Cerebellar nuclear complex (tissue), 1 donor: Measurements from ENCODE around the gene LMAN2.
"Not testable (repeated sequence)": the region's sequence is repeated elsewhere in the genome, so short reads cannot be mapped to it uniquely, and the experiment has no call there.

Experiments used
- DNase-seq, 2 experiments: peaks; one replicate each; lab custom pipeline; 2025; lab: John Stamatoyannopoulos, UW

The LMAN2 gene

DNA sequence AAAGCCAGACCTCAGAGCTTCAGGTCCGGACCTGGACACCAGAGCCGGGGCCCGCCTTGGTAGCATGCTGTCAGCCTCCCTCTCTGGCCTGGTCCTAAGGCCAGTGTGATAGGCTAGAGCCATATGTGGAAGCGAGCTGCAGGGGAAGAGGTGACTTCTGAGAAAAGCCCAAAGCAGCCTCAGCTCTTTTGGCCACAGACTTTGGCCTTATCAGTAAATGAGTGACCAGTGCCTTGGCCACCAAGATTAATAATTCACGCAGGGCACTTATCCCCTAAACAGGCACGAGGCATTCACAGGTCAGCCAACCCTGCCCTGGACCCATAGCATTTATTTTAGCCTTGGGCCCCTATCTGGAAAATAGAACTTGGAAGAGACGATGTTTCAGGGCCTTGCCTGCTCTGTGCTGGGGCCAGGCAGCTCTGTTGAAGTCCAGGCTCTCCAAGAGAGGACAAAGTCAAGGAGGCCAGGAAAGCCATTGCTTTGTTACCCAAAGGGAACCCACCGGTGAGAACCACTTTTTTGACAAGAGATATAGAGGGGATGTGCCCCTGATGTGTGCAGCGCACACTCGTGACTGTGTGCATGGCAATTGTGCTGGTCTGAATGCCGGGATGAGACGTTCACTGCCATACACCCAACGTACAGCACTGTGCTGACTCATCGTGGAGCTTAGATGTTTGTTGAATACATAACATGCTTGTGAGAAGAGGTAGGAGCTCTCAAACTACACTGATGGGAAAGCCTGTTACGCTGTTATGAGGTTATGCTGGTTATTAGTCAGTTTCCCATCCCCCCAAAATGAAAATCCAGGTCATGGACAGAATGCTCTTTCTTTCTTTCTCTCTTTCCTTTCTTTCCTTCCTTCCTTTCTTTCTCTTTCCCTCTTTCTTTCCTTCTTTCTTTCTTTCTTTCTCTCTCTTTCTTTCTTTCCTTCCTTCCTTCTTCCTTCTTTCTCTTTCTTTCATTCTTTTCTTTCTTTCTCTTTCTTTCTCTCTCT is 27.7 kb upstream of the LMAN2 start:
- no peak for DNase-seq

- DNase-seq = no peak
Observed at GRCh38 chr5:177377851-177378776, 26.6 kb upstream of the LMAN2 start.

GRCh38 chr5:177376107-177376506 is 24.6 kb upstream of the LMAN2 start:
- no peak for DNase-seq

DNA sequence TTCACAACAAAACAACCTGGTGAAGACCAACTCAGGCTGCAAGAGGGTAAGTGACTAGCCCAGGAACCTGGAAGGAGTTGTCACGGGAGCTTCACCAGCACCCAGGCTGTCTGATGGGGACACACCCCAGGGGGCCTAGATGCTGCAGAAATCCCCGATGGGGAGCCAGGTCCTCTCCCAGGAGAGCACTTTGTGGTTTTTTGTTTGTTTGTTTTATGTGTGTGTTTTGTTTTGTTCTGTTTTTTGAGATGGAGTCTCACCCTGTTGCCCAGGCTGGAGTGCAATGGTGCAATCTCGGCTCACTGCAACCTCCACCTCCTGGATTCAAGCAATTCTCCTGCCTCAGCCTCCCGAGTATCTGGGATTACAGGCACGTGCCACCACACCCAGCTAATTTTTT is 24.0 kb upstream of the LMAN2 start:
- not testable (repeated sequence) for DNase-seq

DNA sequence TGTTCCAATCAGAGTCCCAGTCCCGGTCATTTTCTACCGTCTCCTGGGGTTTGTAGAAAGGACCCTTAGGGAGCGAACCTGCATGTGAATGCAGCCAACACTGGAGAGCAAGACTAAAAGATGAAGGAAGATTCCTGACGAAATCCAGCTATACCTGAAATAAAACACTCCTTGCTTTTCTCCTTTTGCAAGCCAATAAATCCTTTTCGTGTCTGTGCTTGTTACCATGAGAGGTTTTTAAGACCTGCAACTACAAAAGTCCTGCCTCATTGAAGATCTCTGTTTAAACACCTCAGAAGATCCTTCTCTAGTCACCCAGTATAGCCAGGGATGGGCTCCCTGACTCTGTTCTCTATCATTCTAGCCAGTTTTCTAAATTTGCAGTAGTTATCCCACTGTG is 22.7 kb upstream of the LMAN2 start:
- DNase-seq = no peak

DNA sequence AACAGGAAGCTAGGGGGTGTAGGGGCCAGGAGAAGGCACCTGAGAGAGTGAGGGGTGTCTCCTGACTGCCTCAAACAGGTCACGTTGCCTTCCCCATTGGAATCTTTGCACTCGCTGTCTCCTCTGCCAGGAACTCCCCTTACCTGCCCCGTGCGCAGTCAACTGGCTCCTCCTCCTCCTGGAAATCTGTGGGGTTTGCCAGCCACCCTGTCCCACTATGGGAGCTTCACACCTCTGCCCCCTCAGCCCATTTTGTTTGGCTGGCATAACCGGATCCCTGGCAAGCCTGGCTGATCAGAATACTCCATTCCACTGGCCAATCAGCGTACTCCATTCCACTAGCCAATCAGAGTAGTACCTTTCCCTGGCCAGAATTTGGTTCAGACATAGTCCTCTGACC is 22.3 kb upstream of the LMAN2 start:
- DNase-seq = no peak

- no peak for DNase-seq
Observed at GRCh38 chr5:177372910-177373309, 21.4 kb upstream of the LMAN2 start.

- no peak for DNase-seq
Observed at GRCh38 chr5:177372034-177372896, 20.8 kb upstream of the LMAN2 start.

DNA sequence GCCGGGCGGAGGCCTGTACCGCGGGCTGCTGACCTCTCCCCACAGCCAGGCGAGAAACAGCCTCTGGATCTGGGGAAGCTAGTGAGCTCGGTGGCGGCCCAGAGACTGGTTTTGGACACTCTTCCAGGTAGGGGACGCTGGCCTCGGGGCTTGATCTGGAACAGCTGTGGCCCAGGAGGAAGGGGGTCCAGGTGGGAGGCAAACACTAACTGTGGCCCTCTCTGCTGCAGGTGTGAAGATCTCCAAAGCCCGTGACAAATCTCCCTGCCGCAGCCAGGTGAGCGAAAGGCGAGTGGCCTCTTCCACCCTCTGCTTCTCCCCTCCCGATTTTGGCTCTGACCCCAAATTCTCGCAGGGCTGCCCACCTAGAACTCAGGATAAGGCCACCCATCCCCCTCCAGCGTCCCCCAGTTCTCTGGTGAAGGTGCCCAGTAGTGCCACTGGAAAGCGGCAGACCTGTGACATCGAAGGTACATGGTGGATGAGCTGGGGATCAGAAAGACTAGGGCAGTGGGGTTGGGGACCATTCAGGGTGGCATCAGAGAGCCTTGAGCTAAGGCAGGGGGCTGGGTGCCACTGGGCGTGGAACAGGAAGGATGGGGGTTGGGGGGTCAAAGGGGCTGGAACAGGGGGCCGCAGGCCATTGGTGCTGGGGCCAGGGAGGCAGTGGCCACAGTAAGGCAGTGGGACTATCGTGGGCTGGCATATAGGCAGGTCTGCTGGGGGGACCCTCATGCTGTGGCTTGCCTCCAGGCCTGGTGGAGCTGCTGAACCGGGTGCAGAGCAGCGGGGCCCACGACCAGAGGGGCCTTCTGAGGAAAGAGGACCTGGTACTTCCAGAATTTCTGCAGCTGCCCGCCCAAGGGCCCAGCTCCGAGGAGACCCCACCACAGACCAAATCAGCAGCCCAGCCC is 19.9 kb upstream of the LMAN2 start:
- DNase-seq = no peak

- no peak for DNase-seq
Observed at GRCh38 chr5:177370488-177371119, 19.1 kb upstream of the LMAN2 start.

- DNase-seq = no peak
Observed at GRCh38 chr5:177369645-177370440, 18.4 kb upstream of the LMAN2 start.

DNA sequence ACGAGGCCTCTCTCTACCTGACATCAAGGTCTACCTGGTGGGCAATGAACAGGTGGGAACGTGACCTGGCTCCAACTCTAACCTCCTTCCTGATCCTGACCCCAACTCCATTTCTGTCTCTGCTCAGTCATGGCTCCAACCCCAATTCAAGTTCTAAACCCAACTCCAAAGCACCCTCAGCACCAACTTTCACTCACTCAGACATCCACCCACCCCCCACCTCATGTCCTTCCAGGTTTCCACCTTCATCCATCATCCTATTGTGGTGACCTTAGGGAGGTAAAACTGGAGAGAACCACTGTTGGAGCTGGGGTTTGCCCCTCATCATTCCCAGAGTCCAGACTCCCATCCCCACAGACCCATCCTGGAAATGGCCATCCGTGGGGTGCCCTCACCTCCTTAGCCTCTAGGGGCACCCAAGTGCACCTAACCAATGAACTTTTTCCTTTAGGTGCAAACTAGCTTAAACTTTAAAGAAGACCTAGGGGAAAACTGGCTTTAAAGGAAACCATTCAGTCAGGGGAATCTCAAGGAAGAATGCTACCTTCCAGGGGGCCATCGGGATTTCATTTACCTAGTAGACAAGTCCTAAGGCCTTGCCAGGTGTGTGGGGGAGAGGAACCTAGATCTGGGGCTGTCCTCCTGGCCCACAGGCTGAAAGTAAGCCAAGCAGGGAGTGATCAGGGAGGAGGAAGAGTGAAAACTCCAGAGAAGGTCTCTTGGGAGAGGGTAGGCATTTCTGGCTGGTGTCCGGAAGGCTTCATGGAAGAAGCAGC is 17.6 kb upstream of the LMAN2 start:
- no peak for DNase-seq

- DNase-seq = no peak
Observed at GRCh38 chr5:177367981-177368868, 16.8 kb upstream of the LMAN2 start.

DNA sequence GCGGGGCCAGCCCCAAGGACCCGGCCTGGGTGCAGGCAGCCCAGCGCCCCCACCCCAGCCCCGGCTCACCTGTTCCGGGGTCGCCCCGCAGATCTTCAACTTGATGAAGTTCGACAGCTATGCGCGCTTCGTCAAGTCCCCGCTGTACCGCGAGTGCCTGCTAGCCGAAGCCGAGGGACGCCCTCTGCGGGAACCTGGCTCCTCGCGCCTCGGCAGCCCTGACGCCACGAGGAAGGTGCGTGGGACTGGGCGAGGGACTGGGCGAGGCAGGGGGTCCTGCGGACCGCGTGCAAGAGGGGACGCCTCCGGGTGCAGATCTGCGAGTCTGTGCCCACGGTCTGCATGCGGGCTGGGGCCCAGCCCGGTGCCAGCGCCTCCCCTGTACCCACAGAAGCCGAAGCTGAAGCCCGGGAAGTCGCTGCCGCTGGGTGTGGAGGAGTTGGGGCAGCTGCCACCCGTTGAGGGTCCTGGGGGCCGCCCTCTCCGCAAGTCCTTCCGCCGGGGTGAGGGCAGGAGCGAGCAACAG is 15.9 kb upstream of the LMAN2 start:
- no peak for DNase-seq

DNA sequence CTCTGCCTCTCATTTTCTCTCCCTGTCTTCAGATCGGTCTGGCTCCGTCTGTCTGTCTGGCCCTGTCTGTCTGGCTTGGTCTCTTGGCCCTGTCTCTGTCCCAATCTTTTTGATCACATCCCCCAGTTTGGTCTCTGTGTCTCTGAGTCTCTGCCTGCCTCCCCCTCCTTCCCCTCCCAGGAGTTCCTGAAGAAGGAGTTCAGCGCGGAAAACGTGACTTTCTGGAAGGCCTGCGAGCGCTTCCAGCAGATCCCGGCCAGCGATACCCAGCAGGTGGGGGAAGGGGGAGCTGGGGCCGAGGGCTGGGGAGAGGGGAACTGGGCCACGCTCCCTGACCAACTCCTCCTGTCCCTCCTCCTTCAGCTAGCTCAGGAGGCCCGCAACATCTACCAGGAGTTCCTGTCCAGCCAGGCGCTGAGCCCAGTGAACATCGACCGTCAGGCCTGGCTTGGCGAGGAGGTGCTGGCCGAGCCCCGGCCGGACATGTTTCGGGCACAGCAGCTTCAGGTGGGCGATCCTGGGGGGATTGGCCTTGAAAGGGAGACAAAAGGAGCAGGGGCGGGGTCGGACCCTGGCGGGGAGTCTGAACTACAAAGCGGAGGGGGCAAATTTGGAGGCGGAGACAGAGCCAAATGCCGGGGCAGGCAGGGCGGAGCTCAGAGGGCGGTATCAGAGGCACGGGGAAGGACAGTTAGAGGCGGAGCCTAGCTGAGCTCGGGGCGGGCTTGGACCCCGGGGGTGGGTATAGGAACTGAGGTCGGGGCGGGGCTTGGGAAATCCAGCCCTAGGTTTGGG is 15.3 kb upstream of the LMAN2 start:
- DNase-seq = no peak

DNA sequence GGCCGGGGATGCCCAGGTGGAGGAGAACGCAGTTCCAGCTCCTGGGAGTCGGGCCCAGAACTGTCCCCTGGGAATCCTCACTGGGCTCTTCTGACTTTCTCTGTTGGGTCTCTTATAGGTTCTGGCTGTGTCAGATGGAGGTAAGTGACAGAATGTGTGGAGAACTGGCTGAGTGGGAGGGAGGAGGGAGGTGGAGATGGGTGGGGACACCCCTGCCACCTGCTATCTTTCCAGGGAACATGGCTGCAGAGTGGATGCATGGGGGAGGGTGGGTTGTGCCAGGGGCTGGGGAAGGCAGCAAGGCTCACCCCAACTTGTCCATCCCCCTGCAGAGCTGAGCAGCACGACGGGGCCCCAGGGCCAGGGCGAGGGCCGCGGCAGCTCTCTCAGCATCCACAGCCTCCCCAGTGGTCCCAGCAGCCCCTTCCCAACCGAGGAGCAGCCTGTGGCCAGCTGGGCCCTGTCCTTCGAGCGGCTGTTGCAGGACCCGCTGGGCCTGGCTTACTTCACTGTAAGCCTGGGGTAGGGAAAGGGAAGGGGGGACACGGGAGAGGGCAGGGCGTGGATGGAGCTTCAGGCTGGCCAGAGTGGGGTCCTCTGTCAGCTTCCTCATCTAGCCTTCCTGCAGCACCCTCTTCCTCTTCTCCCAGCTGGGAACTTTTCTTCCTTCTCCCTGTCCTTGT is 14.5 kb upstream of the LMAN2 start:
- no peak for DNase-seq
